ENCODE measurements around the gene ARVCF.

ARVCF gene

GRCh38 chr22:19971276-19972124, 45.1 kb downstream of the ARVCF start:
- ATAC-seq = no peak

- ATAC-seq = peak; percentile 78 to 85
These were observed 45.9 kb downstream of the ARVCF start for GRCh38 chr22:19970479-19971275.

- no peak for ATAC-seq
These were observed 46.6 kb downstream of the ARVCF start for GRCh38 chr22:19970031-19970478.

GRCh38 chr22:19969141-19969928, 47.3 kb downstream of the ARVCF start:
- ATAC-seq = no peak

GRCh38 chr22:19968450-19968891, 48.2 kb downstream of the ARVCF start:
- no peak for ATAC-seq

- no peak for ATAC-seq
These were observed 48.7 kb downstream of the ARVCF start for GRCh38 chr22:19967850-19968449.

- ATAC-seq = no peak
These were observed 49.5 kb downstream of the ARVCF start for GRCh38 chr22:19966908-19967750.

- ATAC-seq = no peak
These were observed 50.6 kb downstream of the ARVCF start for GRCh38 chr22:19965771-19966709.

GRCh38 chr22:19964701-19965386, 51.8 kb downstream of the ARVCF start:
- ATAC-seq = no peak

- ATAC-seq = no peak
These were observed 52.6 kb downstream of the ARVCF start for GRCh38 chr22:19963863-19964642.

GRCh38 chr22:19962909-19963806, 53.5 kb downstream of the ARVCF start:
- peak; percentile 69 to 85 for ATAC-seq

GRCh38 chr22:19962246-19962908, 54.2 kb downstream of the ARVCF start:
- peak; percentile 22 to 58 for ATAC-seq

- ATAC-seq = no peak
These were observed 54.8 kb downstream of the ARVCF start for GRCh38 chr22:19961868-19962245.

- ATAC-seq = no peak
These were observed 55.4 kb downstream of the ARVCF start for GRCh38 chr22:19961201-19961580.

- no peak for ATAC-seq
These were observed 56.0 kb downstream of the ARVCF start for GRCh38 chr22:19960491-19961200.
